Measurements from ENCODE around the gene ARTN.

Gene ARTN

GRCh38 chr1:43949678-43950077 is 16.1 kb downstream of the ARTN start:
- no peak overlapping the region for H3K4me3 ChIP-seq (ENCODE audit: insufficient read length, low read depth)
- H3K36me3 ChIP-seq (ENCODE audit: insufficient read depth, insufficient read length, low read length) = peaks cover 28% of the 10 kb centered on the region
- no peaks in the 10 kb centered on the region for H3K27me3 ChIP-seq (ENCODE audit: insufficient read depth, insufficient read length)
- no peak for DNase-seq (ENCODE audit: low read depth, low spot score)
- no peaks in the 10 kb centered on the region for H3K9me3 ChIP-seq (ENCODE audit: insufficient read depth, low read length)
- TF ChIP-seq SUZ12 (IDR thresholded peaks at IDR 0.05; ENCODE audit: extremely low read depth, insufficient read depth, insufficient read length) (no peak), YY1 (IDR thresholded peaks at IDR 0.05; ENCODE audit: insufficient read depth, insufficient read length) (no peak), ZNF274 (IDR thresholded peaks at IDR 0.05; ENCODE audit: low read depth, low read length) (no peak)
- H3K4me1 ChIP-seq (ENCODE audit: insufficient read depth, insufficient read length) = peaks cover 13% of the 10 kb centered on the region
- no peak overlapping the region for H3K9ac ChIP-seq (ENCODE audit: insufficient read length, low read depth)

GRCh38 chr1:43951021-43951985 is 17.7 kb downstream of the ARTN start:
- no peak for DNase-seq (ENCODE audit: low read depth, low spot score)
- no peaks in the 10 kb centered on the region for H3K9me3 ChIP-seq (ENCODE audit: insufficient read depth, low read length)
- no peaks in the 10 kb centered on the region for H3K27me3 ChIP-seq (ENCODE audit: insufficient read depth, insufficient read length)
- no peak overlapping the region for H3K9ac ChIP-seq (ENCODE audit: insufficient read length, low read depth)
- H3K4me3 ChIP-seq (ENCODE audit: insufficient read length, low read depth) = no peak overlapping the region
- H3K36me3 ChIP-seq (ENCODE audit: insufficient read depth, insufficient read length, low read length) = peaks cover 33% of the 10 kb centered on the region
- TF ChIP-seq ZNF274 (IDR thresholded peaks at IDR 0.05; ENCODE audit: low read depth, low read length) (no peak), SUZ12 (IDR thresholded peaks at IDR 0.05; ENCODE audit: extremely low read depth, insufficient read depth, insufficient read length) (no peak), YY1 (IDR thresholded peaks at IDR 0.05; ENCODE audit: insufficient read depth, insufficient read length) (no peak)
- peaks cover 13% of the 10 kb centered on the region for H3K4me1 ChIP-seq (ENCODE audit: insufficient read depth, insufficient read length)

- no peak for TF ChIP-seq SUZ12 (IDR thresholded peaks at IDR 0.05; ENCODE audit: extremely low read depth, insufficient read depth, insufficient read length)
- TF ChIP-seq YY1 (IDR thresholded peaks at IDR 0.05; ENCODE audit: insufficient read depth, insufficient read length) = no peak
- no peak for TF ChIP-seq ZNF274 (IDR thresholded peaks at IDR 0.05; ENCODE audit: low read depth, low read length)
- Histone ChIP-seq H3K4me3 (ENCODE audit: insufficient read length, low read depth) (no peak overlapping the region), H3K36me3 (ENCODE audit: insufficient read depth, insufficient read length, low read length) (peaks cover 48% of the 10 kb centered on the region), H3K4me1 (ENCODE audit: insufficient read depth, insufficient read length) (peaks cover 8% of the 10 kb centered on the region), H3K9ac (ENCODE audit: insufficient read length, low read depth) (no peak overlapping the region), H3K27me3 (ENCODE audit: insufficient read depth, insufficient read length) (no peaks in the 10 kb centered on the region), H3K9me3 (ENCODE audit: insufficient read depth, low read length) (no peaks in the 10 kb centered on the region)
- no peak for DNase-seq (ENCODE audit: low read depth, low spot score)
Observed at GRCh38 chr1:43952731-43953346, 19.2 kb downstream of the ARTN start.

GRCh38 chr1:43953361-43953760 is 19.8 kb downstream of the ARTN start:
- Histone ChIP-seq H3K9me3 (ENCODE audit: insufficient read depth, low read length) (no peaks in the 10 kb centered on the region), H3K9ac (ENCODE audit: insufficient read length, low read depth) (no peak overlapping the region), H3K36me3 (ENCODE audit: insufficient read depth, insufficient read length, low read length) (peaks cover 53% of the 10 kb centered on the region), H3K27me3 (ENCODE audit: insufficient read depth, insufficient read length) (no peaks in the 10 kb centered on the region), H3K4me3 (ENCODE audit: insufficient read length, low read depth) (no peak overlapping the region), H3K4me1 (ENCODE audit: insufficient read depth, insufficient read length) (peaks cover 3% of the 10 kb centered on the region)
- TF ChIP-seq YY1 (IDR thresholded peaks at IDR 0.05; ENCODE audit: insufficient read depth, insufficient read length) (no peak), ZNF274 (IDR thresholded peaks at IDR 0.05; ENCODE audit: low read depth, low read length) (no peak), SUZ12 (IDR thresholded peaks at IDR 0.05; ENCODE audit: extremely low read depth, insufficient read depth, insufficient read length) (no peak)
- DNase-seq (ENCODE audit: low read depth, low spot score) = no peak

- Histone ChIP-seq H3K4me3 (ENCODE audit: insufficient read length, low read depth) (no peak overlapping the region), H3K4me1 (ENCODE audit: insufficient read depth, insufficient read length) (no peaks in the 10 kb centered on the region), H3K36me3 (ENCODE audit: insufficient read depth, insufficient read length, low read length) (peaks cover 55% of the 10 kb centered on the region), H3K27me3 (ENCODE audit: insufficient read depth, insufficient read length) (no peaks in the 10 kb centered on the region), H3K9me3 (ENCODE audit: insufficient read depth, low read length) (no peaks in the 10 kb centered on the region), H3K9ac (ENCODE audit: insufficient read length, low read depth) (no peak overlapping the region)
- no peak for DNase-seq (ENCODE audit: low read depth, low spot score)
- TF ChIP-seq YY1 (IDR thresholded peaks at IDR 0.05; ENCODE audit: insufficient read depth, insufficient read length) = no peak
- no peak for TF ChIP-seq ZNF274 (IDR thresholded peaks at IDR 0.05; ENCODE audit: low read depth, low read length)
- TF ChIP-seq SUZ12 (IDR thresholded peaks at IDR 0.05; ENCODE audit: extremely low read depth, insufficient read depth, insufficient read length) = no peak
Observed at GRCh38 chr1:43954036-43954435, 20.4 kb downstream of the ARTN start.

GRCh38 chr1:43956234-43956633 is 22.6 kb downstream of the ARTN start:
- peaks cover 55% of the 10 kb centered on the region for H3K36me3 ChIP-seq (ENCODE audit: insufficient read depth, insufficient read length, low read length)
- TF ChIP-seq ZNF274 (IDR thresholded peaks at IDR 0.05; ENCODE audit: low read depth, low read length) (no peak), YY1 (IDR thresholded peaks at IDR 0.05; ENCODE audit: insufficient read depth, insufficient read length) (no peak), SUZ12 (IDR thresholded peaks at IDR 0.05; ENCODE audit: extremely low read depth, insufficient read depth, insufficient read length) (no peak)
- DNase-seq (ENCODE audit: low read depth, low spot score) = no peak
- no peaks in the 10 kb centered on the region for H3K27me3 ChIP-seq (ENCODE audit: insufficient read depth, insufficient read length)
- no peaks in the 10 kb centered on the region for H3K9me3 ChIP-seq (ENCODE audit: insufficient read depth, low read length)
- H3K4me1 ChIP-seq (ENCODE audit: insufficient read depth, insufficient read length) = no peaks in the 10 kb centered on the region
- no peak overlapping the region for H3K9ac ChIP-seq (ENCODE audit: insufficient read length, low read depth)
- no peak overlapping the region for H3K4me3 ChIP-seq (ENCODE audit: insufficient read length, low read depth)

- TF ChIP-seq YY1 (IDR thresholded peaks at IDR 0.05; ENCODE audit: insufficient read depth, insufficient read length) = no peak
- TF ChIP-seq SUZ12 (IDR thresholded peaks at IDR 0.05; ENCODE audit: extremely low read depth, insufficient read depth, insufficient read length) = no peak
- TF ChIP-seq ZNF274 (IDR thresholded peaks at IDR 0.05; ENCODE audit: low read depth, low read length) = no peak
- H3K9ac ChIP-seq (ENCODE audit: insufficient read length, low read depth) = no peak overlapping the region
- no peaks in the 10 kb centered on the region for H3K9me3 ChIP-seq (ENCODE audit: insufficient read depth, low read length)
- H3K4me1 ChIP-seq (ENCODE audit: insufficient read depth, insufficient read length) = no peaks in the 10 kb centered on the region
- peaks cover 64% of the 10 kb centered on the region for H3K36me3 ChIP-seq (ENCODE audit: insufficient read depth, insufficient read length, low read length)
- H3K27me3 ChIP-seq (ENCODE audit: insufficient read depth, insufficient read length) = no peaks in the 10 kb centered on the region
- DNase-seq (ENCODE audit: low read depth, low spot score) = no peak
- no peak overlapping the region for H3K4me3 ChIP-seq (ENCODE audit: insufficient read length, low read depth)
Observed at GRCh38 chr1:43957407-43958040, 23.9 kb downstream of the ARTN start.
